IMR-90 (cell line): ENCODE results near the gene SMIM31.

Experiments
- CEBPB ChIP-seq: IDR thresholded peaks from 2 replicates; pipeline ENCODE4 v1.6.1; 2012; ENCODE audit warnings: low read depth, low read length, improper control_type of control experiment
- CHD1 ChIP-seq: IDR thresholded peaks from 2 replicates; pipeline ENCODE4 v1.6.1; 2012; ENCODE audit warnings: low read depth, low read length, improper control_type of control experiment
- CTCF ChIP-seq: conservative IDR thresholded peaks from 2 replicates; pipeline ENCODE4 v1.5.1; 2012; ENCODE audit warnings: mild to moderate bottlenecking, low read depth, low read length, improper control_type of control experiment
- ELK1 ChIP-seq: fragments of 150-350 bp; IDR thresholded peaks from 2 replicates; pipeline ENCODE4 v1.6.1; 2016; ENCODE audit warnings: low read depth, mild to moderate bottlenecking, low read length, moderate library complexity, borderline replicate concordance
- MAFK ChIP-seq: IDR thresholded peaks from 2 replicates; pipeline ENCODE4 v1.6.1; 2012; ENCODE audit warnings: low read depth, low read length, improper control_type of control experiment
- NFE2L2 ChIP-seq: fragments of 150-350 bp; IDR thresholded peaks from 2 replicates; pipeline ENCODE4 v1.6.1; 2016; ENCODE audit warnings: low read depth, mild to moderate bottlenecking, low read length
- POLR2A ChIP-seq: IDR thresholded peaks from 2 replicates; pipeline ENCODE4 v1.6.1; 2012; ENCODE audit warnings: mild to moderate bottlenecking, low read depth, low read length
- RCOR1 ChIP-seq: IDR thresholded peaks from 2 replicates; pipeline ENCODE4 v1.6.1; 2012; ENCODE audit warnings: mild to moderate bottlenecking, low read length, improper control_type of control experiment; ENCODE audit not compliant: insufficient replicate concordance
- RFX5 ChIP-seq: IDR thresholded peaks from 2 replicates; pipeline ENCODE4 v1.8.0; 2012; ENCODE audit warnings: low read depth, mild to moderate bottlenecking, low read length, moderate library complexity

- TF ChIP-seq CTCF, result no peak
- TF ChIP-seq MAFK, result no peak
- no peak for TF ChIP-seq ELK1
- TF ChIP-seq POLR2A, result no peak
- TF ChIP-seq CEBPB, result no peak
- TF ChIP-seq CHD1, result no peak
- TF ChIP-seq RFX5, result no peak
- TF ChIP-seq NFE2L2, result no peak
- TF ChIP-seq RCOR1, result no peak
These were observed 45.5 kb downstream of the SMIM31 start for GRCh38 chr4:164799410-164799809.
